Esophagus (tissue), 2 donors: ENCODE measurements around the gene CHD5. TPM values are rescaled to one million over a fixed set of nuclear protein-coding genes. Genes with fewer than 3 reads are reported as not detected.

Experiments
- H3K27ac ChIP-seq, 2 donors: one replicate each; pipeline ENCODE4 v1.5.1; 2013; ENCODE audit warnings: low read depth in 2 of 2, mild to moderate bottlenecking in 2 of 2, inconsistent platforms in 1 of 2, low read length in 1 of 2, moderate library complexity in 1 of 2
- H3K27me3 ChIP-seq, 2 donors: one replicate each; pipeline ENCODE4 v1.6.1; 2013; ENCODE audit warnings: low read length in 2 of 2, control low read depth in 1 of 2, mild to moderate bottlenecking in 1 of 2; ENCODE audit not compliant: insufficient read depth in 2 of 2, control insufficient read depth in 1 of 2
- H3K36me3 ChIP-seq, 2 donors: one replicate each; pipeline ENCODE4 v1.6.1; 2013; ENCODE audit warnings: low read length in 1 of 2; ENCODE audit not compliant: control insufficient read depth in 2 of 2, insufficient read depth in 2 of 2
- H3K4me1 ChIP-seq, 2 donors: one replicate each; pipeline ENCODE4 v1.6.1; 2013; ENCODE audit warnings: low read length in 1 of 2; ENCODE audit not compliant: control insufficient read depth in 2 of 2, insufficient read depth in 2 of 2
- H3K4me3 ChIP-seq, 2 donors: one replicate each; pipeline ENCODE4 v1.5.1; 2013; ENCODE audit warnings: low read length in 2 of 2, mild to moderate bottlenecking in 2 of 2, low read depth in 1 of 2, moderate library complexity in 1 of 2
- H3K9me3 ChIP-seq, 2 donors: one replicate each; pipeline ENCODE4 v1.6.1; 2013; ENCODE audit warnings: mild to moderate bottlenecking in 2 of 2, low read depth in 1 of 2, low read length in 1 of 2, moderate library complexity in 1 of 2; ENCODE audit not compliant: control insufficient read depth in 2 of 2, insufficient read depth in 1 of 2
- WGBS, 2 donors: extraction: QIAGEN DNeasy Blood & Tissue Kit; methylation state at CpG; one replicate each; pipeline ENCODE4 v1.1.7; 2013; 5-methylcytosine and 5-hydroxymethylcytosine counted together
- polyA plus RNA-seq, 2 donors: library from polyadenylated mRNA; stranded (reverse); fragments of 200-250 nt; gene quantifications; one replicate each; pipeline ENCODE4 v1.2.3, GENCODE V29; 2013
- donor health status: healthy with polysubstance abuse.
- donor health status: Bipolar disorder and iron deficiency.

Gene CHD5
- polyA plus RNA-seq, 2 donors = 0.16 to 0.26 TPM

- Histone ChIP-seq H3K4me1 (peaks cover 0 to 4% of the 10 kb centered on the region in 2 donors), H3K9me3 (no peaks in the 10 kb centered on the region), H3K27ac (no peak overlapping the region), H3K4me3 (no peak overlapping the region), H3K36me3 (peaks cover 0 to 2% of the 10 kb centered on the region in 2 donors), H3K27me3 (no peaks in the 10 kb centered on the region)
- 79 to 85% methylated on average over 11 of the region's 11 CpGs for WGBS, 2 donors
These were observed 50.1 kb downstream of the CHD5 start for GRCh38 chr1:6130036-6130435.

- 79 to 82% methylated on average over 9 of the region's 9 CpGs for WGBS, 2 donors
- no peak overlapping the region for H3K4me3 ChIP-seq
- H3K36me3 ChIP-seq = peaks cover 0 to 2% of the 10 kb centered on the region in 2 donors
These were observed 50.8 kb downstream of the CHD5 start for GRCh38 chr1:6129313-6129712.

GRCh38 chr1:6128276-6129081 is 51.6 kb downstream of the CHD5 start:
- WGBS, 2 donors = 91 to 92% methylated on average over 32 to 34 of the region's 34 CpGs
- Histone ChIP-seq H3K27ac (no peak overlapping the region), H3K36me3 (no peaks in the 10 kb centered on the region), H3K27me3 (no peaks in the 10 kb centered on the region), H3K4me1 (peaks cover 0 to 4% of the 10 kb centered on the region in 2 donors), H3K4me3 (no peak overlapping the region), H3K9me3 (no peaks in the 10 kb centered on the region)

More at GRCh38 chr1:6129313-6129712, 50.8 kb downstream of the CHD5 start:
- no peaks in the 10 kb centered on the region for H3K27me3 ChIP-seq
- no peaks in the 10 kb centered on the region for H3K9me3 ChIP-seq
- H3K4me1 ChIP-seq = peaks cover 0 to 4% of the 10 kb centered on the region in 2 donors
- no peak overlapping the region for H3K27ac ChIP-seq

GRCh38 chr1:6127587-6128163 is 52.4 kb downstream of the CHD5 start:
- H3K9me3 ChIP-seq = no peaks in the 10 kb centered on the region
- no peaks in the 10 kb centered on the region for H3K36me3 ChIP-seq
- H3K27me3 ChIP-seq = no peaks in the 10 kb centered on the region
- WGBS, 2 donors = 18 to 22% methylated on average over 28 to 41 of the region's 41 CpGs
- H3K4me3 ChIP-seq = no peak overlapping the region
- H3K27ac ChIP-seq = no peak overlapping the region
- H3K4me1 ChIP-seq = peaks cover 0 to 4% of the 10 kb centered on the region in 2 donors

- no peak overlapping the region for H3K27ac ChIP-seq
- WGBS, 2 donors = 82 to 83% methylated on average over 16 of the region's 16 CpGs
- H3K4me1 ChIP-seq = peaks cover 0 to 4% of the 10 kb centered on the region in 2 donors
- no peaks in the 10 kb centered on the region for H3K27me3 ChIP-seq
- no peaks in the 10 kb centered on the region for H3K36me3 ChIP-seq
- no peak overlapping the region for H3K4me3 ChIP-seq
- H3K9me3 ChIP-seq = no peaks in the 10 kb centered on the region
These were observed 53.5 kb downstream of the CHD5 start for GRCh38 chr1:6126521-6127067.

GRCh38 chr1:6126028-6126427 is 54.1 kb downstream of the CHD5 start:
- H3K27ac ChIP-seq = no peak overlapping the region
- H3K36me3 ChIP-seq = no peaks in the 10 kb centered on the region
- 58 to 64% methylated on average over 8 to 13 of the region's 13 CpGs for WGBS, 2 donors
- no peaks in the 10 kb centered on the region for H3K9me3 ChIP-seq
- H3K4me1 ChIP-seq = peaks cover 0 to 4% of the 10 kb centered on the region in 2 donors
- no peaks in the 10 kb centered on the region for H3K27me3 ChIP-seq
- no peak overlapping the region for H3K4me3 ChIP-seq

DNA sequence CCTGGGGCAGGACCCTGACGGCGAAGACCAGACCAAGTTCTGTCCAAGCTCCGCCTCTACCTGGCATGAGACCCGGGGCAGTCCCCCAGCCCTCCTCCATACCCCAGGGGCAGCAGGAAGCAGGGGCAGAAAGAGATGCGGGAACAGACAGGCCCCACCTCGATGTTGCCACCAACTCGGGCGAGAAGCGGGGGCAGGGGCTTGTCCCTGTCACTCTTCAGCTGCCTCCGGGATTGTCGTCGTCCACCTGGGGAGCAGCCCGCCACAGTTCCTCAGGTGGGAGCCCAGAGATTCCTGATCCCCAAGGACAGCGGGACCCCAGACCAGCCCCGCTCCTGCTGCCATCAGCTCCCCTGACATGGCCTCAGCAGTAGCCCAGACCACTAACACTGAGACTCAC is 54.8 kb downstream of the CHD5 start:
- no peaks in the 10 kb centered on the region for H3K27me3 ChIP-seq
- H3K36me3 ChIP-seq = no peaks in the 10 kb centered on the region
- H3K4me3 ChIP-seq = no peak overlapping the region
- H3K4me1 ChIP-seq = peaks cover 0 to 4% of the 10 kb centered on the region in 2 donors
- no peaks in the 10 kb centered on the region for H3K9me3 ChIP-seq
- no peak overlapping the region for H3K27ac ChIP-seq
- 67 to 70% methylated on average over 13 to 15 of the region's 15 CpGs for WGBS, 2 donors

DNA sequence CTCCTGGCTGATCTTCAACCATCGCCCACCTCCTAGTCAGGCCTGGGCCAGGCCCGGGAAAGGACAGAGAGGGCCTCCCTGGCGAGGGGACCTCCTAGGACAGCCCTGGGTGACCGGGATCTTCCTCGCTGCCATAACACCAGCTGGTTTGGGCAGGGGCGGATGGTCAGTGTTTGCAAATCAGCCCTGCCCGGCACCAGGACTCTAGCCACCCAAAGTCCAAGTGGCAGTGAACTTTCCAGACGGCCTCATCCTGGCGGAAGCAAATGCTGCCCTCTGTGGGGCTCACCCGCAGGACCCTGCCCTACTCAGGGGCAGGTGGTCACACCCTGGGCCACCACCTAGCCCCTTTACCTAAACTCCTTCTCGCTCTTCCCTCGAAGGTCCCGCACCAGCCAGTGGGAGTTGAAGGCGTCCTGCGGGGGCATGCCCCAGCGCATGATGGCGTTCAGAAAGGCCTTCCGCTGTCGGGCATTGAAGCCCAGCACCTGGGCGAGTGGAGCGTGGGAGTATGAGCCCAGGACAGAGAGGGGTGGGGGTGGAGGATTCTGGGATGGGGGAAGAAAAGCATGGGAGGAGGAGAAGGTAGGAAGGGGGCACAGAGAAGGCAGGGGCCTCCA is 55.3 kb downstream of the CHD5 start:
- 84 to 86% methylated on average over 21 of the region's 21 CpGs for WGBS, 2 donors
- Histone ChIP-seq H3K36me3 (no peaks in the 10 kb centered on the region), H3K9me3 (no peaks in the 10 kb centered on the region), H3K27ac (no peak overlapping the region), H3K4me1 (peaks cover 0 to 4% of the 10 kb centered on the region in 2 donors), H3K27me3 (no peaks in the 10 kb centered on the region), H3K4me3 (no peak overlapping the region)

DNA sequence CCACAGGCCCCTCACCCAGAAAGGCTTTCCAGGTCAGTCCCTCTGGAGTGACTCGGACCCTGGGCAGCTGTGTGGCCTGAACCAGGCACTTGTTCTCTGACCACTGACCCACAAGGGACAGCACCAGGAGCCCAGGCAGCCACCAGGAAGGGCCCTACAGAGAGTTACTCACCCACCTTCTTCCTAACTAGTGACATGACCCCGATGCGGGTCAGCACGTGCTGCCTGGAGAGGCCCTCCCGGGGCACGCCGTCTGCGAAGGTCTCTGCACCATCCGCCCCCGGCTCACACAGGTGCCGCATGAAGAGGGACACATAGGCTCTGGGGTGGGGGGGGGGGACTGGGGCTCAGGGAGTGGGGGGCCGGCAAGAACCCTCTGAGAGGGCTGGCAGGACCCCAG is 55.8 kb downstream of the CHD5 start:
- H3K36me3 ChIP-seq = no peaks in the 10 kb centered on the region
- no peak overlapping the region for H3K4me3 ChIP-seq
- peaks cover 0 to 4% of the 10 kb centered on the region in 2 donors for H3K4me1 ChIP-seq
- H3K27ac ChIP-seq = no peak overlapping the region
- H3K27me3 ChIP-seq = no peaks in the 10 kb centered on the region
- 88 to 90% methylated on average over 12 of the region's 12 CpGs for WGBS, 2 donors
- no peaks in the 10 kb centered on the region for H3K9me3 ChIP-seq
